ENCODE measurements around the gene QSOX1. TPM values are rescaled to one million over a fixed set of nuclear protein-coding genes. Genes with fewer than 3 reads are reported as not detected.

QSOX1 gene
- total and polyA plus RNA-seq, 2 donors (not counting 3 experiments of a cell fraction or from before 2014, with no cell fraction given), result 256 to 415 TPM

- ChIA-PET CTCF (interaction anchor here (0.8 to 3.4 kb wide), 33 partner anchors 8 to 676 kb away, joined by 3 to 70 read pairs (median 5); no protein-coding TSS in a partner anchor), POLR2A (no interaction called here)
- Histone ChIP-seq H3K4me2 (ENCODE audit: insufficient read depth, low read length) (no peak overlapping the region), H3K79me2 (ENCODE audit: control insufficient read depth, insufficient read depth, low read length) (no peaks in the 10 kb centered on the region), H4K20me1 (replicated peaks; ENCODE audit: control insufficient read depth, extremely low read depth, insufficient read depth, low read length) (no peaks in the 10 kb centered on the region), H3K9ac (replicated peaks; ENCODE audit: extremely low read depth, insufficient read depth, low read length) (no peak overlapping the region), H2AFZ (ENCODE audit: low read depth, low read length) (no peak overlapping the region), H3K27me3 (ENCODE audit: control insufficient read depth in 2 of 2, insufficient read depth in 2 of 2, low read length in 2 of 2) (no peaks in the 10 kb centered on the region), H3K4me3 (replicated peaks in 1 of 3; ENCODE audit: insufficient read depth in 1 of 3, low read depth in 1 of 3, low read length in 3 of 3) (no peak overlapping the region), H3K4me1 (ENCODE audit: control insufficient read depth, extremely low read depth, insufficient read depth, low read length) (no peaks in the 10 kb centered on the region), H3K36me3 (ENCODE audit: control insufficient read depth in 2 of 2, extremely low read depth in 1 of 2, insufficient read depth in 2 of 2, low read length in 2 of 2) (peaks cover 4 to 30% of the 10 kb centered on the region in 2 experiments), H3K9me3 (replicated peaks; ENCODE audit: control insufficient read depth, insufficient read depth, low read length) (no peaks in the 10 kb centered on the region), H3K9me1 (replicated peaks; ENCODE audit: control insufficient read depth, extremely low read depth, insufficient read depth, low read length) (no peaks in the 10 kb centered on the region), H3K27ac (ENCODE audit: insufficient read depth, low read depth, low read length) (no peak overlapping the region)
- intact Hi-C loops (cut with micrococcal nuclease) (loop anchor here (1.0 kb wide), 4 partner anchors 65 to 295 kb away; no protein-coding TSS in a partner anchor), dilution Hi-C loops (cut with MboI; ENCODE audit: extremely low pct_ligation_motif_present, low sequenced_read_pairs) (no loop called here)
- no peak for DNase-seq (ENCODE audit: low read depth, low spot score)
- BruUV-seq (replicated peaks), result no TSS peak
- FAIRE-seq, result no peak
- no peak for TF ChIP-seq CTCF (IDR thresholded peaks at IDR 0.05; ENCODE audit: extremely low read depth in 1 of 2, insufficient read depth in 1 of 2, low read depth in 1 of 2, low read length in 2 of 2)
- no peak for TF ChIP-seq EZH2 (IDR thresholded peaks at IDR 0.05; ENCODE audit: borderline replicate concordance, low read depth, low read length, severe bottlenecking)
- no peak for TF ChIP-seq POLR2A (IDR thresholded peaks at IDR 0.05; ENCODE audit: low read depth, low read length)
- no peak for TF ChIP-seq JUN (IDR thresholded peaks at IDR 0.05; ENCODE audit: borderline replicate concordance, insufficient read depth, insufficient read length, low read depth)
- no peak for TF ChIP-seq GATA2 (IDR thresholded peaks at IDR 0.05; ENCODE audit: insufficient read depth, insufficient read length, low read depth, low read length)
- no peak for TF ChIP-seq FOS (IDR thresholded peaks at IDR 0.05; ENCODE audit: borderline replicate concordance, insufficient read depth, low read length)
- no peak for TF ChIP-seq POLR2AphosphoS5 (IDR thresholded peaks at IDR 0.05; ENCODE audit: insufficient read depth, low read depth, low read length)
- no peak for TF ChIP-seq MYC (IDR thresholded peaks at IDR 0.05; ENCODE audit: low read depth, low read length)
- TF ChIP-seq MAX (IDR thresholded peaks at IDR 0.05; ENCODE audit: insufficient read depth, insufficient read length), result no peak
Measured at GRCh38 chr1:180187626-180188025, 33.0 kb downstream of the QSOX1 start.

All from endothelial cell of umbilical vein (primary cell).